Myocyte (in vitro differentiated cells): Measurements from ENCODE around the gene MVD. TPM values are rescaled to one million over a fixed set of nuclear protein-coding genes. Genes with fewer than 3 reads are reported as not detected.
"Not testable (repeated sequence)": the region's sequence is repeated elsewhere in the genome, so short reads cannot be mapped to it uniquely, and the experiment has no call there.

Experiments
- DNase-seq: peaks from one replicate; pipeline ENCODE4 v3.0.0-alpha.2; 2012; ENCODE audit warnings: low read depth
- total RNA-seq: library from RNA; depleted of rRNA; stranded (reverse); fragments of >200 nt; gene quantifications from 2 replicates; pipeline ENCODE4 v1.2.3, GENCODE V29; 2014

Gene MVD
- total RNA-seq, 1 donor from 2014 or later = 177 TPM

DNA sequence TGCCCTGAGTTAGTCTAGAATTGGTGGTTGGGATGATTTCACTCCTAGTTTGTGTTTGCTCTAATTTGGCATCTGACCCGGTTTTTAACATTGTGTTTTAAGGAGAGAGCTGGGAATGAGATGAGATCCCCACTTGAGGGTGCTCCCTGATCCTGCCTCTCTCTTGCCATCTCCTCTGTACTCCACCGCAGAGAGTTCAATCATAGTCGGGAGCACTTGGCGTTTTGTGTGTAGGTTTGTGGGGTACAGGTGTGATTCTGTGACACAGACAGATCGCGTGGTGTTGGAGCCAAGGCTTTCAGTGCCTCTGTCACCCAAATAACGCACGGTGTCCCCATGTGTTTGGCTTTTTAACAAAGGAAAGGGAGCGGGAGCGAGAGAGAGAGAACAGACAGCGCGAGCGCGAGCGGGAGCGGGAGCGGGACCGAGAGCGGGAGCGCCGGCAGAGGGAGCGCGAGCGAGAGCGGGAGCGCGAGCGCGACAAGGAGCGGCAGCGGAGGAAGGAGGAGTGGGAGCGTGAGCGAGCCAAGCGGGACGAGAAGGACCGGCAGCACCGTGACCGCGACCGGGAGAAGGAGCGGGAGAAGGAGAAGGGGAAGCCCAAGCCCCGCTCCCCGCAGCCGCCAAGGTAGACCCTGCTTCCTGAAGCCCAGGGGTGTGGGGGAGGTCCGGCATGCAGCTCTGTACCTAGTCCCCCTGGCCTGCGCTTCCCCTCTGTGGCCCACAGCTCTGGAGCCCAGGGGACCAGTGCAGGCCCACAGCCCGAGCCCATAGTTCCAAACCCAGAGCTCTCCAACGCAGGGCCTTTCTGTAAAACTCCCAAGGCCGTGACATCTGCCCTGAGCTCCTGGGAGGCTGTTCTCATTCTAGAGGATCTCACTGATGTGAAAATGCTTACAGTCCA is 51.7 kb downstream of the MVD start:
- no peak for DNase-seq

DNA sequence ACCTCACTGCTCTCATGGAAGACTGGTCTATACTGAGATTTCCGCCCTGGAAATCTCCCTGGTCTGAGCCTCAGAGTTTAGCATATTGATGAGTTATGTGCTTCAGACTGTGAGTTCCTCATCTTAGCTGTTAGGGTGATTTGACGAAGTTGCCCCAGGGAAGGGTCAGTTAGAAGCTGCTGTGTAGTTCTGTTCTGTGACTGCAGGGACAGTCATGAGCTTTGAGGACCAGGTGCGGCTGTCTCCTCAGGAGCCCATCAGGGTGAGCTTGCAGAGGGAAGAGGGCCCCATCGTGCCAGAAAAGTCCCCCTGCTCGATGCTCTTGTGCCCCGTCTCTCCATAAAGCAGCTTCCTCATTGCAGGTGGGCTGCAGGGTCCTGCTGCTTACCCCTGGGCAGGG is 52.8 kb downstream of the MVD start:
- DNase-seq = no peak

GRCh38 chr16:88609426-88609825 is 53.5 kb downstream of the MVD start:
- DNase-seq = not testable (repeated sequence)

GRCh38 chr16:88608076-88608475 is 54.8 kb downstream of the MVD start:
- DNase-seq = no peak

DNA sequence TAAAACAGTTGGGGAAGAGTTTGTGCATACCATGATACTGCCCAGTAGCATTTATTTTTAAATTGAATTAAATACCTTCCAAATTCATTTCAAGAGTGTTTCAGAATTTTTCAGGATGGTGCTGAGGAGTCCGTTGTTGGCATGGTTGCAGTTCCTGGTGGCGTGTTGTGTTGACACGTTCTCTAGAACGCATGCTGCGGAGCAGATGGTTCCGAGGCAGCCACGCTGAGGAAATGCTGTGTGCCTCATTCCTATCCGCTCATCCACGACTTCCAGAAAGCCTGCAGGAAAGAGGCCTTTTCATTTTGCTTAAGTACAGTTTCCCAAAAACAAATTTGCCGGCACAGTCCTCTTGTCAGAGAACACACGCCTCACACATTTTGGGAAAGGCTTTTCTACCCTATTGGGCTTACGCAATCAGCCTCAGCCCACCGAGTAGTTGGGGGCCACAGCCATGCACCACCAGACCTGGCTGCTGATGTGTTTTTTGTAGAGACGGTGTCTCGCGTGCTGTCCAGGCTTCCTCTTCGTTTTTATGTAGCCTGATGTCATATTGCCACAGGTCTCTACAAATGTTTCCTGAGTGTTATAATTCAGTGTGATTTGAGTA is 56.6 kb downstream of the MVD start:
- no peak for DNase-seq

DNA sequence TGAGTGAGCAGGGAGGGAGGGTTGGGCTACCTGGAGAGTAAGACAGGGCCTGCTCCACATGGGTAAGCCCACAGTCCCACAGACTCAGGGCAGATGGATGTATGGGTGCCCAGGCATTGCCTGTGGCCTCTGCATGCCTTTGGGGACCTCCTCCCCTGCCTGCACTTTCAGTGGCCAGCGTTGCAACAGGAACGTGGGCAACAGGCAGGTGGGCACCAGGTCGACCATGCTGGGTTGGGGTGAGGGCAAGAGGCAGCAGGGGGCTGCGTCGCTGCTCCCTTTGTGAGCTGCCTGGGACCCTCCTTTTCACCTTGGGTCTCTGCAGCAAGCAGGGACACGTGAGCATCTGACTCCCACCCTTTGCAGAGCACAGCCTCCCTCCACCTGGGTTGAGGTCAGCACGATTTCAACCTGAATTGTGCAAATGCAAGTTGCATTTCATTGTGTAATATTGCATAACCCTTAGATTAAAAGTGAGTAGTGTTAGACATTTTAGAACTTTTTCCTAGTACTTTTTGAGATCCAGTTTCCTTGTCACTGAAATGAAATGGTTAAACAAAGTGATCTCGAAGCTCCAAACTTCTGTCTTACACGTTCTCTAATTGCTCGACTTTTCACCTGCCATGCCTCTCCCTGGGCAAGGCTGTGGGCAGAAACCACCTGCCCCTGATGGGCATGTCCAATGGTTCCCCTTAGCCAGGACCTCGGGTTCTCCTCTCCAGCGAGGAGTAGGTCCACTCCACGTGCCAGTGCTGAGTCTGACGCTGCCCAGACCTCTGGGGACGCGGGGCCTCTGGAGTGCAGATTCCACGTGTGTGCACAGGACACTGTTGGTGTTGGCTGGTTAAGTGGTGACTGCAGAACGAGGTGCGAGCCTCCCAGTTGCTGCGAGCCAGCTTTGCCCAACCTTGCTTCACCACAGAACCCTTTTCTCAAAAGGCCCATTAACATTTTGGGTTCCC is 57.4 kb downstream of the MVD start:
- no peak for DNase-seq

- no peak for DNase-seq
Observed at GRCh38 chr16:88602091-88602490, 60.8 kb downstream of the MVD start.

Other genes starting within 250 kb of the MVD start
- gene ZFPM1, start 209.8 kb downstream of the MVD start, total RNA-seq = 0.70 and 0.94 TPM in 2 replicates
- gene ZC3H18, start 92.7 kb downstream of the MVD start, total RNA-seq = 10.4 and 13.4 TPM in 2 replicates
- not detected in 2 replicates for gene IL17C, start 24.5 kb downstream of the MVD start, total RNA-seq
- 0.26 and 1.0 TPM in 2 replicates for gene CYBA, start 12.0 kb downstream of the MVD start, total RNA-seq
- 0.10 and 7.3 TPM in 2 replicates for gene SNAI3, start 23.4 kb upstream of the MVD start, total RNA-seq
- 18.7 and 26.1 TPM in 2 replicates for gene RNF166, start 43.3 kb upstream of the MVD start, total RNA-seq
- gene CTU2, start 43.4 kb upstream of the MVD start, total RNA-seq = 12.6 and 20.6 TPM in 2 replicates
- 198 and 238 TPM in 2 replicates for gene PIEZO1, start 122.1 kb upstream of the MVD start, total RNA-seq
- gene CDT1, start 140.7 kb upstream of the MVD start, total RNA-seq = 0.16 and 1.9 TPM in 2 replicates
- 86.9 and 89.3 TPM in 2 replicates for gene APRT, start 148.8 kb upstream of the MVD start, total RNA-seq
- gene GALNS, start 193.9 kb upstream of the MVD start, total RNA-seq = 26.8 and 34.8 TPM in 2 replicates
- gene TRAPPC2L, start 194.0 kb upstream of the MVD start, total RNA-seq = 60.1 and 69.5 TPM in 2 replicates
- 0.11 TPM in 1 of 2 replicates, not detected in the other for gene PABPN1L, start 203.6 kb upstream of the MVD start, total RNA-seq